Lower lobe of right lung (tissue), 2 donors: ENCODE measurements around the gene TTYH1. TPM values are rescaled to one million over a fixed set of nuclear protein-coding genes. Genes with fewer than 3 reads are reported as not detected.

ENCODE experiments used
- ATAC-seq, 2 donors: fragments of 200-7000 bp; cut with Tn5 transposase; one replicate each; pipeline ENCODE4 v1.9.1; 2020 to 2022; ENCODE audit warnings: mild to moderate bottlenecking in 2 of 2, moderate library complexity in 2 of 2
- DNase-seq: peaks from one replicate; pipeline ENCODE4 v3.0.0-alpha.2; 2020
- H3K27ac ChIP-seq: fragments of 200-600 bp; one replicate; pipeline ENCODE4 v1.8.0; 2022
- H3K27me3 ChIP-seq: fragments of 200-600 bp; one replicate; pipeline ENCODE4 v1.8.0; 2022; ENCODE audit warnings: low read depth
- H3K36me3 ChIP-seq: fragments of 200-600 bp; one replicate; pipeline ENCODE4 v1.8.0; 2022; ENCODE audit warnings: mild to moderate bottlenecking
- H3K4me1 ChIP-seq: fragments of 200-600 bp; one replicate; pipeline ENCODE4 v1.8.0; 2022
- H3K4me3 ChIP-seq: fragments of 200-600 bp; one replicate; pipeline ENCODE4 v1.8.0; 2022; ENCODE audit warnings: mild to moderate bottlenecking
- H3K9me3 ChIP-seq: fragments of 200-600 bp; one replicate; pipeline ENCODE4 v1.8.0; 2022
- intact Hi-C: fragments of 100-400 bp; cut with DNase I; formaldehyde crosslinking; loops from one replicate; pipeline ENCODE4 v1.11.0; 2022
- total RNA-seq: library from RNA; stranded (reverse); fragmentation: NEBNext Ultra II Directional; extraction: Animal tissue kit (Norgen Biotek cat#: 25700); gene quantifications from one replicate; pipeline ENCODE4 v1.2.1, GENCODE V29; 2021
- TF ChIP-seq, protein P1 (sequence below): fragments of 200-600 bp; IDR thresholded peaks from one replicate; pipeline ENCODE4 v1.8.0; 2022; ENCODE audit warnings: antibody characterized with exemption, mild to moderate bottlenecking
- donor health status: DM: no; HTN: yes; CAD: no; lungs with severe emphysema.

TTYH1 gene
- total RNA-seq, 1 donor from 2014 or later = not detected

DNA sequence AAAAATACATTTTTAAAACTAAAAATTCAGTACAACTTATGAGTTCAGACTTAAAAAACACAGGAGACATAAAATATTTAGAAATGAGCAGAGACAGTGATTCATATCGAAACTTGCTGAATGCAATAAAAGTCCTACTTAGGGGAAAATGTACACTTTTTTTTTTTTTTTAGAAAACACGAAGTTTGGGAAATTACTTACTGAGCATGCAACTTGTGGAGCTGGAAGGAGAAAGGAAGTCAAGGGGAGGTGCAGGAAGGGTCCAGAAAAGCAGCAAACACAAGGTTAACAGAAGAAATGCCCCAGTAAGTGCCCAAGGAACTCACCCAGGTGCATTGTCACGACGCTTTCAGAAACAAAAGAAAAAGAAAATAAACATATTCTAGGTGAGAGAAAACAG, 31.9 kb upstream of the TTYH1 start:
- Histone ChIP-seq H3K4me1 (peaks cover 10% of the 10 kb centered on the region), H3K36me3 (no peaks in the 10 kb centered on the region), H3K9me3 (no peaks in the 10 kb centered on the region), H3K27ac (no peak overlapping the region), H3K4me3 (no peak overlapping the region), H3K27me3 (peaks cover 12% of the 10 kb centered on the region)
- DNase-seq = no peak
- TF ChIP-seq, protein P1, sequence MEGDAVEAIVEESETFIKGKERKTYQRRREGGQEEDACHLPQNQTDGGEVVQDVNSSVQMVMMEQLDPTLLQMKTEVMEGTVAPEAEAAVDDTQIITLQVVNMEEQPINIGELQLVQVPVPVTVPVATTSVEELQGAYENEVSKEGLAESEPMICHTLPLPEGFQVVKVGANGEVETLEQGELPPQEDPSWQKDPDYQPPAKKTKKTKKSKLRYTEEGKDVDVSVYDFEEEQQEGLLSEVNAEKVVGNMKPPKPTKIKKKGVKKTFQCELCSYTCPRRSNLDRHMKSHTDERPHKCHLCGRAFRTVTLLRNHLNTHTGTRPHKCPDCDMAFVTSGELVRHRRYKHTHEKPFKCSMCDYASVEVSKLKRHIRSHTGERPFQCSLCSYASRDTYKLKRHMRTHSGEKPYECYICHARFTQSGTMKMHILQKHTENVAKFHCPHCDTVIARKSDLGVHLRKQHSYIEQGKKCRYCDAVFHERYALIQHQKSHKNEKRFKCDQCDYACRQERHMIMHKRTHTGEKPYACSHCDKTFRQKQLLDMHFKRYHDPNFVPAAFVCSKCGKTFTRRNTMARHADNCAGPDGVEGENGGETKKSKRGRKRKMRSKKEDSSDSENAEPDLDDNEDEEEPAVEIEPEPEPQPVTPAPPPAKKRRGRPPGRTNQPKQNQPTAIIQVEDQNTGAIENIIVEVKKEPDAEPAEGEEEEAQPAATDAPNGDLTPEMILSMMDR = no peak
- intact Hi-C loops = no loop called here
- ATAC-seq = no peak

DNA sequence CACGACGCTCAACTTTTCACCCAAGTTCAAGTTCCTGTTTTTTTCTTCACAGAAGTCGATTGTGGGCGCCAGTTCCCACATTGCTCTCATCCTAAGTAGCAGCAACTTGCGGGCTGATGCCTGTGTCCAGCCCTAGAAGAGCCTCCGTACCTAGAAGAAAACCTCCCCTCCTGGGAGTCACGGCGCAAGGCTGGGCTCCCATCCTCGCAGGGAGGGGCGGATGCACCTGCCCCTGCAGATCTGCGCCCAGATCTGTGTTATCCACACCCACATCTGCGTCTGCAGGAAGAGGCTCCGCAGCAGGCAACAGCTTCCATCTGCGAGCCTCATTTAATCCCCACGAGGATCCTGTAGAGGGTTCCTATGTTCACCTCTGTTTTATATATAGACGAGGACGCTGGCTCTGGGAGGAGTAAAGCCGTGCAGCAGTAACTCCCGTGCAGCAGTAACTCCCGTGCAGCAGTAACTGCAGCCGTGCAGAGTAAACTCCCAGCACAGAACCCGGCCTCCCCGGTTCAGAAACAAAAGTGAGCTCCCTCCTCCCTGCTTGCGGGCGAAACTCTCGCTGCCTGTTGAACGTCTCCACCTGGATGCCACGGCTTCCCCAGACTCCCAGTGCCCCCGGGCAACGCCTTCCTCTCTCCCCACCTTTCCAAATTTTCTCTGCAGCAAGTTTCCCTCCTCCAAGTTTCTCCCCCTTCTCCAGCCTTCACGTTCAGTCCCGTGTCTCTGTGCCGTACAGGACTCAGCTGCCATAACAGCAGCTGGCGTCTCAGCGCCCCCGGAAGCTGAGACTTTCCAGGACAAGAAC, 27.1 kb upstream of the TTYH1 start:
- TF ChIP-seq, protein P1 = no peak
- Histone ChIP-seq H3K27me3 (peaks cover 40% of the 10 kb centered on the region), H3K9me3 (no peaks in the 10 kb centered on the region), H3K36me3 (no peaks in the 10 kb centered on the region), H3K4me1 (peaks cover 32% of the 10 kb centered on the region), H3K4me3 (peak overlapping the region; percentile 49), H3K27ac (peak overlapping the region; percentile 66)
- peak; percentile 69 for DNase-seq
- intact Hi-C loops = no loop called here
- peak; percentile 45 to 50 for ATAC-seq

DNA sequence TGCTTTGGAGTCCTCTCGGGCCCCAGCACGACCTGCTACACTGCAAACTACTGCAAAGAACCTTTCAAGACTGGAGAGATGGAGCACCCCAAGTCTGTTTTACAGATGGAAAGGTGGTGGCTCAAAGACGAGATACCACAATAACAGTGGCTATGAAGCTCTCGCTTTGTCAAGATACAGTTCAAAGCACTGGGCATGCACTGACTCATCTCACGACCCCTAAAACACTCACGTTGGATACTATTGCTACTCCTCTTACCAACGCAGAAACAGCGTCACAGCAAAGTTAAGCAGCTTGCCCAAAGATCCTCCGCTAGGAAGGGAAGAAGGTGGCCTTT, 26.5 kb upstream of the TTYH1 start:
- intact Hi-C loops = no loop called here
- ATAC-seq (peak in 1 of 2 donors; percentile 6), DNase-seq (no peak)
- Histone ChIP-seq H3K36me3 (no peaks in the 10 kb centered on the region), H3K27ac (peak overlapping the region; percentile 66), H3K4me1 (peaks cover 32% of the 10 kb centered on the region), H3K9me3 (no peaks in the 10 kb centered on the region), H3K27me3 (peaks cover 40% of the 10 kb centered on the region), H3K4me3 (peak overlapping the region; percentile 49)
- TF ChIP-seq, protein P1 = no peak

DNA sequence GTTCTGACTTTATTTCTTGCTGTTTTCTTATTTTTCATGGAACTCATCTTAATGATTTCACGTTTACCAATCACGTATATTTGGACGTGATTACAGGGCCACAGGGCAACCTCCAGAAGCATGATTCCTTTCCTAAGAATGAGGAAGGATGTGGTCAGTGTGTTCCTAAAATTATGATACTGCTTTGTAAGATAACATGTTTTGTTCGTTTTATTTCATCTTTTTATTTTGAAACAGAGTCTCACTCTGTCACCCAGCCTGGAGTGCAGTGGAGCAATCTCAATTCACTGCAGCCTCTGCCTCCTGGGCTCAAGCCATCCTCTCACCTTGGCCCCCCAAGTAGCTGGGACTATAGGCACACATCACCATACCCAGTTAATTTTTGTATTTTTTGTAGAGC, 25.7 kb upstream of the TTYH1 start:
- Histone ChIP-seq H3K27ac (no peak overlapping the region), H3K36me3 (no peaks in the 10 kb centered on the region), H3K27me3 (peaks cover 40% of the 10 kb centered on the region), H3K4me3 (peak overlapping the region; percentile 49), H3K9me3 (no peaks in the 10 kb centered on the region), H3K4me1 (peaks cover 32% of the 10 kb centered on the region)
- TF ChIP-seq, protein P1 = no peak
- DNase-seq = no peak
- intact Hi-C loops = no loop called here
- ATAC-seq = peak; percentile 50 to 64

DNA sequence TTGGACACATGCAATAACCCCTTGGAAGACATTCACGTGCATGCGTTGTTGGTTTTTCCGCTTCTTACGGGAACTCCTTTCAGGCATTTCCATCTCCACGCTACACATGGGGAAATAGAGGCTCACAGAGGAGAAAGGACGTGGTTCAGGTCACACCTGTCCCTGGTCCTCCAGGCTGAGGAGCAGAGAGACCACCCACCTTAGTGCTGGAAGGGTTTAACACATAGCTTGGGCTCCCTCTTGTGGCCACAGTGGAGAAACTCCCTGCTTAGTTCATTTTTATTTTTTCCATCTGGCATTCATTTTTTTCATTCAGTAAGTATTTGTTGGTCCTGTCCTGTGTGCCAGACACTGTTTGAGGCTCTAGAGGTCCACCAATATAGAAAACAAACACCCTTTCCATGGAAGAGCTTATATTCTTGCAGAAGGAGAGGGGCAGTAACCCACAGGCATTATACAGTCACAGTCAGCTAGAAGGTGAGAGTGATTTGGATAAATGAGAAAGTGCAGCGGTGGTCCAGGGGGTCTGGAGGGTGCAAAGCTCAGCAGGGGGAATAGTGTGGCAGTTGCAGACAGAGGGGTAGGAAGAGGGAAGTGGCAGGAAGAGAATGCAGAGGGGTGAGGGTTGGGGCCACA, 24.2 kb upstream of the TTYH1 start:
- intact Hi-C loops = no loop called here
- ATAC-seq = peak; percentile 45 to 48
- DNase-seq = no peak

More for the DNA sequence above, 24.2 kb upstream of the TTYH1 start:
- TF ChIP-seq, protein P1 = peak; percentile 71
- no peak overlapping the region for H3K4me3 ChIP-seq
- H3K36me3 ChIP-seq = no peaks in the 10 kb centered on the region
- peaks cover 32% of the 10 kb centered on the region for H3K4me1 ChIP-seq
- no peak overlapping the region for H3K27ac ChIP-seq
- H3K9me3 ChIP-seq = no peaks in the 10 kb centered on the region
- H3K27me3 ChIP-seq = peaks cover 44% of the 10 kb centered on the region
